ENCODE data around the gene H2AZ2. TPM values are rescaled to one million over a fixed set of nuclear protein-coding genes. Genes with fewer than 3 reads are reported as not detected.

Gene H2AZ2
- total RNA-seq, 4 donors from 2014 or later: 65.2 to 124 (median 99.8) TPM

DNA sequence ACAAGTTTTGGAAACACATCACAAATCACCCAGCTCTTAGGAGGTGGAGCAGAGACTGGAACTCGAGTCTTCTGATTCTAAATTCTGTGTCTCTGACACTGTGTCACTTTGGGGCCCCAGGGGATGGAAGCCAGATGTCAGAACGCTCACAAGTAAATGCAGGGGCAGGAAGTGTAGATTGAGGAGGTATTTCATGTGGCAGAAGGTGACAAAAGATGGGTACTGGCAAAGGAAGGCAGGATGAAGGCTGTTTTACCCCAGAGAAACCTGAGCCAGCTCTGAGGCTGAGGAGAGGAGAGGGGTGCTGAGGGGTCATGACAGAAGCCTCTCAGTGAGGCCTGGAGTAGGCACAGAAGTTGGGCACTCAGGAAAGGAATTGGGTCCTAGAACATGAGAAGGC, 43.5 kb upstream of the H2AZ2 start:
- Histone ChIP-seq H3K4me1 (peaks cover 3 to 16% (median 6%) of the 10 kb centered on the region in 3 donors), H3K27me3 (no peaks in the 10 kb centered on the region), H3K36me3 (no peaks in the 10 kb centered on the region), H3K9me3 (no peaks in the 10 kb centered on the region), H3K4me3 (no peak overlapping the region), H3K27ac (no peak overlapping the region)
- 53 to 71% methylated on average over 2 of the region's 2 CpGs for WGBS, 2 donors
- no peak for TF ChIP-seq POLR2A (IDR thresholded peaks at IDR 0.05)
- TF ChIP-seq, protein P1, sequence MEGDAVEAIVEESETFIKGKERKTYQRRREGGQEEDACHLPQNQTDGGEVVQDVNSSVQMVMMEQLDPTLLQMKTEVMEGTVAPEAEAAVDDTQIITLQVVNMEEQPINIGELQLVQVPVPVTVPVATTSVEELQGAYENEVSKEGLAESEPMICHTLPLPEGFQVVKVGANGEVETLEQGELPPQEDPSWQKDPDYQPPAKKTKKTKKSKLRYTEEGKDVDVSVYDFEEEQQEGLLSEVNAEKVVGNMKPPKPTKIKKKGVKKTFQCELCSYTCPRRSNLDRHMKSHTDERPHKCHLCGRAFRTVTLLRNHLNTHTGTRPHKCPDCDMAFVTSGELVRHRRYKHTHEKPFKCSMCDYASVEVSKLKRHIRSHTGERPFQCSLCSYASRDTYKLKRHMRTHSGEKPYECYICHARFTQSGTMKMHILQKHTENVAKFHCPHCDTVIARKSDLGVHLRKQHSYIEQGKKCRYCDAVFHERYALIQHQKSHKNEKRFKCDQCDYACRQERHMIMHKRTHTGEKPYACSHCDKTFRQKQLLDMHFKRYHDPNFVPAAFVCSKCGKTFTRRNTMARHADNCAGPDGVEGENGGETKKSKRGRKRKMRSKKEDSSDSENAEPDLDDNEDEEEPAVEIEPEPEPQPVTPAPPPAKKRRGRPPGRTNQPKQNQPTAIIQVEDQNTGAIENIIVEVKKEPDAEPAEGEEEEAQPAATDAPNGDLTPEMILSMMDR (IDR thresholded peaks at IDR 0.05): no peak
- intact Hi-C loops (cut with DNase I): no loop called here
- DNase-seq: no peak

DNA sequence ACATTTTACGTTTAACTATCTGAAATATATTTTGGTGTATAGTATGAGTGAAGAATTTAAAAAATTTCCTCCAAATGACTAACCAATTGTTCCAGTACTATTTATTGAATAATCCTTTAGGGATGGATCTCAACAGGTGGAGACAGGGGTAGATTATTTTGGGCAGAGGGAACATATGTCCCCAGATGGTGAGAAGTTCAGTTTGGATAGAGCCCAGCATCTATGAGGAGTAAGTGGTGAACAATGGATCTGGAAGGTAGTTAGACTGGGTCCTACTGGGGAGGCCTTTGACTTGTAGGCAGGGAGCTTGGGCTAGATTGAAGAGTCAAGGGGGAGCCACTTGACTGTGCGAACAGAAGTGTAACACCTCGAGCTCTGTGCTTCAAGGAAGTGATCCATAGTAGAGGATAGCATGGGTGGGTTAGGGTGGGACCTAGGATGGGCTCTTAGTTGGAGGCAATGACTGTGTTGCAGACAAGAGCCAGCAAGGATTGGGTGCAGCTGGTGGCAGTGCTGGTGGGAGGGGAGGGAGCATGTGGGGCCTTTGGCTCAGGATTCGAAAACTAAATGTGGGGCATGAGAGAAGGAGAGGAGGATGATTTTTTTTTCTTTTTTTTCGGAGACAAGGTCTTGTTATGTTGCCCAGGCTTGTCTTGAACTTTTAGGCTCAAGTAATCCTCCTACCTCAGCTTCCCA, 41.3 kb upstream of the H2AZ2 start:
- H3K36me3 ChIP-seq: no peaks in the 10 kb centered on the region
- no peak overlapping the region for H3K4me3 ChIP-seq
- intact Hi-C loops (cut with DNase I): no loop called here
- no peak overlapping the region for H3K27ac ChIP-seq
- H3K27me3 ChIP-seq: no peaks in the 10 kb centered on the region
- H3K9me3 ChIP-seq: no peaks in the 10 kb centered on the region
- no peak for DNase-seq
- peaks cover 9 to 27% (median 9%) of the 10 kb centered on the region in 3 donors for H3K4me1 ChIP-seq
- TF ChIP-seq, protein P1 (IDR thresholded peaks at IDR 0.05): no peak
- TF ChIP-seq POLR2A (IDR thresholded peaks at IDR 0.05): no peak
- 78 to 80% methylated on average over 5 of the region's 5 CpGs for WGBS, 2 donors

DNA sequence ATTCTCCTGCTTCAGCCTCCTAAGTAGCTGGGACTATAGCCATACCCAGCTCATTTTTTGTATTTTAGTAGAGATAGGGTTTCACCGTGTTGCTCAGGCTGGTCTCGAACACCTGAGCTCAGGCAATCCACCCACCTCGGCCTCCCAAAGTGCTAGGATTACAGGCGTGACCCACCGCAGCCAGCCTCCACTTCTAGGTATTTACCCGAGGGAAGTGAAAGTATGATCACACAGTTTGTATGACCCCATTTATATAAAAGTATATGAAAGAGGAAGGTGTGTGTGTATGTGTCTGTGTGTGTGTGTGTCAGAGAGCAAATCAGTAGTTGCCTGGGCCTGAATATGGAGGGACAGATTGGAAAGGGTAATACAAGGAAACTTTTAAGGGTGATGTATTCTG, 39.4 kb upstream of the H2AZ2 start:
- no peak for DNase-seq
- 77 to 85% methylated on average over 5 to 6 of the region's 6 CpGs for WGBS, 2 donors
- Histone ChIP-seq H3K9me3 (no peaks in the 10 kb centered on the region), H3K27me3 (no peaks in the 10 kb centered on the region), H3K4me1 (peaks cover 12 to 38% (median 27%) of the 10 kb centered on the region in 3 donors), H3K4me3 (no peak overlapping the region), H3K27ac (peak overlapping the region in 1 of 4 donors; percentile 100), H3K36me3 (no peaks in the 10 kb centered on the region)
- intact Hi-C loops (cut with DNase I): no loop called here
- no peak for TF ChIP-seq POLR2A (IDR thresholded peaks at IDR 0.05)
- TF ChIP-seq, protein P1 (IDR thresholded peaks at IDR 0.05): no peak

DNA sequence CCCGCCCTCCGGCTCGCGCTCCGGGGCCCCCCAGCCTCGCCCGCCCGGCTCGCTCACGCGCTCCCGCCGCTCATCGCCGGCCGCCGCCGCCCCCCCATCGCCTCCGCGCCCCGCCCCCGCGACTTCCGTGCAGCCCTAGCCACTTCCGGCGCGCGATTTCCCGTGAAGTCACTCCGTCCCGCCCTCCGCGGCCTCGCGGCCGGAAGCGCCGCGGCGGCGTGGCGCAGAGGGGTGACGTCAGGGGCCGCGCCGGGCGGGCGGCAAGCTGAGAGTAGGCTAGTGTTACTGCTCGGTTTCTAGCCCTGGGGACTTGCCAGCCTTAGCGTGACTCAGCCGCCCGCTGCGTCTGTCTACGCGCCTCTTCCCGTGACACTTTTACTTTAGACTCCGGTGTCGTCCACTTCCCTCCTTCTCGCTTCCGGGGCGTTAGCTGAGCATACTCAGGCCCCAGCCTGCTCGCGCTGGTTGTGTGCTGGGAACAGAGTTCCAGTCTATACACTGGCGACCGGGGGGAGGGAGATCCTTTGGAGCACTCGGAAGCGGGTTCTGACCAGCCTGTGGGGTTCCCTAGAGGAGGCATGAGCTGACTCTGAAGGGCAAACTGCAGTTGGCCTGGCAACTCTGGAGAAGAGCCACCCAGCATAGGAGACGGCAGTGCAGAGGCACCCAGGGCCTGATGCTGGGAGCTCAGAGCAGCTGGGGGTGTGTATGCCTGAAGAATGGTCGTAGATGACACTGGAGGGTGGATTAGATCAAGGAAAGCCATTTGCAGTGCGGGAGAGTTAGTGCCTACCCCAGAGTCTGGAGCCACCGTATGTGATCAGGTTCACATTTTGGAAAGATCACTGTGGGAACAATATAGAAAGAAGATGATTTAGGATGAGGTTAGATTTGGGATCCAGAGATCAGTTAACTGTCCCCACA, 37.8 kb upstream of the H2AZ2 start, which contains the start of gene PURB:
TSS of gene PURB (minus strand) at position 137 of the 924 bp plus-strand sequence. CDS start 182 bp downstream, outside the sequence.
- intact Hi-C loops (cut with DNase I): no loop called here
- peak within 1 kb of the TSS; percentile 98 to 100 (median 99) for H3K27ac ChIP-seq
- TF ChIP-seq, protein P1 (IDR thresholded peaks at IDR 0.05): peak in 1 of 6 experiments; percentile 30
- peak in 3 of 4 donors; percentile 93 to 96 (median 93) for TF ChIP-seq POLR2A (IDR thresholded peaks at IDR 0.05)

More for the DNA sequence above, 37.8 kb upstream of the H2AZ2 start, which contains the start of gene PURB:
- Histone ChIP-seq H3K36me3 (peaks cover 0 to under 1% (median 0%) of the 10 kb centered on the region in 3 donors), H3K4me3 (peak within 1 kb of the TSS; percentile 74 to 96 (median 80)), H3K4me1 (peaks cover 24 to 54% (median 41%) of the 10 kb centered on the region in 3 donors), H3K9me3 (no peaks in the 10 kb centered on the region), H3K27me3 (no peaks in the 10 kb centered on the region)
- DNase-seq: peak; percentile 63
- WGBS, 2 donors: 3% methylated on average over 10 to 17 of the region's 72 CpGs
